ENCODE results near the gene SDK1. TPM values are rescaled to one million over a fixed set of nuclear protein-coding genes. Genes with fewer than 3 reads are reported as not detected.

SDK1 gene
- total and polyA plus RNA-seq, 2 experiments from 2014 or later, result 2.1 to 10.0 TPM

- Mint-ChIP-seq H3K4me3 (no peak overlapping the region), H3K36me3 (ENCODE audit: low read depth) (peaks cover 2% of the 10 kb centered on the region; the same call in 1 of the 3 replicates), H3K27me3 (ENCODE audit: insufficient read depth, low read depth, poor library complexity) (peaks cover 11% of the 10 kb centered on the region), H3K4me1 (peaks cover 6% of the 10 kb centered on the region), H3K9me3 (no peaks in the 10 kb centered on the region; the same call in 1 of the 3 replicates), H3K27ac (no peak overlapping the region)
- H4K20me1 ChIP-seq (replicated peaks; ENCODE audit: insufficient read depth), result no peaks in the 10 kb centered on the region
- no peaks in the 10 kb centered on the region for H3F3A ChIP-seq (replicated peaks; ENCODE audit: low read depth)
- H2AFZ ChIP-seq, result no peak overlapping the region
- no peak for DNase-seq (ENCODE audit: low spot score)
- H3K4me3 ChIP-seq, result no peak overlapping the region
- no peak for TF ChIP-seq ZNF114 (CRISPR knock-in tag; IDR thresholded peaks at IDR 0.05)
- no peak for TF ChIP-seq ZNF462 (CRISPR knock-in tag; IDR thresholded peaks at IDR 0.05)
- TF ChIP-seq JUNB (IDR thresholded peaks at IDR 0.05; ENCODE audit: unreplicated experiment), result no peak
- no peak for TF ChIP-seq NANOG (IDR thresholded peaks at IDR 0.05; ENCODE audit: borderline replicate concordance)
- no peak for TF ChIP-seq REST (IDR thresholded peaks at IDR 0.05; ENCODE audit: unreplicated experiment)
- TF ChIP-seq ZNF331 (CRISPR knock-in tag; IDR thresholded peaks at IDR 0.05; ENCODE audit: low read depth), result no peak
- no peak for TF ChIP-seq ETS1 (IDR thresholded peaks at IDR 0.05)
- no peak overlapping the region for H3K4me2 ChIP-seq
- H3K36me3 ChIP-seq (ENCODE audit: insufficient read depth), result no peaks in the 10 kb centered on the region
- no peaks in the 10 kb centered on the region for H3K27me3 ChIP-seq (ENCODE audit: insufficient read depth)
- H3K9me2 ChIP-seq (ENCODE audit: insufficient read depth), result no peaks in the 10 kb centered on the region
- no peak for ATAC-seq
- H3K4me1 ChIP-seq (ENCODE audit: insufficient read depth), result no peaks in the 10 kb centered on the region
- no peaks in the 10 kb centered on the region for H3K79me2 ChIP-seq (replicated peaks; ENCODE audit: insufficient read depth)
- H3K27ac ChIP-seq (ENCODE audit: low read depth), result no peak overlapping the region
Measured at GRCh38 chr7:4102231-4102841, 801.3 kb downstream of the SDK1 start.

Data from GM23338 (cell line).